Suppressor macrophage (primary cell): ENCODE measurements around the gene GPR143.
A peak's percentile ranks its signal among the peaks of the same experiment; 100 is the strongest.

ENCODE experiments used
- DNase-seq, 4 experiments: peaks; one replicate each; pipeline ENCODE4 v3.0.0-alpha.2; 2020 to 2022

Gene GPR143

DNA sequence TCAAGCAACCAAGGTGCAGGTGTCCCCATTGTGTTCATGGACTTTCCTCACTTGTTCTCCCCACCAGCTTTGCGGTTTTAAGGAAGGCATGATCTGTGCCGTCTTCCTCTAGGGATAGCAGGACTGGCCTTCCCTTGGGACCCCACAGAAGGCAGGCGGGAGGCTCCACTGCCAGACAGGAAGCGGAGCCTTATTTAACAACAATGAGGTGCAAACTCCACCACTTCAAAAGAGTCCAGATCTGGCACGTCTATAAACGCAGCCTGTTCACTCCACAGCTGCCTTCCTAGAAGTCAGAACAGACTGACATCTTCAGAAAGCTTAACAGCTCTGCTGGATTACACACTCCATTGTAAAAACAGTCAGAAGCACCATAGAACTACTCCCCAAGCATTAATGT, 1.7 kb upstream of the GPR143 start:
- DNase-seq: no peak

DNA sequence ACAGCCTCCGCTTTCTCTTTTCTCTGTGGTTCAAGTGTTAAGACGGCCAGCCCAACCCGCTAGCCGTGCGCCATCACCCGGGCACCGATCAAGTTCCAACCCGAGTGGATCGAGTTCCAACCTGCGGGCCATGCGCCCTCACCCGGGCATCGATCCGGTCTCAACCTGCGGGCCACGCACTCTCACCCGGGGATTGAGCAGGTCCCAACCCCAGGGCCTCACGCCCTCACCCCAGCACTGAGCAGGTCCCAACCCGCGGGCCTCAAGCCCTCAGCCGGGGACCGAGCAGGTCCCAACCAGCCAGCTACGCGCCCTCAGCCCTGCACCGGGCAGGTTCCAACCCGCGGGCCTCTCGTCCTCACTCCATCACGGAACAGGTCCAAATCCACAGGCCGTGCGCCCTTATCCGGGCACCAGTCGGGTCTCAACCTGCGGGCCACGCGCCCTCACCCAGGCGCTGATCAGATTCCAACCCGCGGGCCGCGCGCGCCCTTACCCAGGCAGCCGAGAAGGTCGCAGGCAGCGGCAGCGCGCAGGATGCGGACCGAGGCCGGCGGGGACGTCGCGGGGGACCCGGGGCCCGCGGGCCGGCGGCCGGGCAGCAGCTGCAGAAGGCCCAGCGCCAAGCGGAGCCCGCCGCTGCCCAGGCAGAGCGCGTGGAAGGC, 443 bp downstream of the GPR143 start:
- no peak for DNase-seq

DNA sequence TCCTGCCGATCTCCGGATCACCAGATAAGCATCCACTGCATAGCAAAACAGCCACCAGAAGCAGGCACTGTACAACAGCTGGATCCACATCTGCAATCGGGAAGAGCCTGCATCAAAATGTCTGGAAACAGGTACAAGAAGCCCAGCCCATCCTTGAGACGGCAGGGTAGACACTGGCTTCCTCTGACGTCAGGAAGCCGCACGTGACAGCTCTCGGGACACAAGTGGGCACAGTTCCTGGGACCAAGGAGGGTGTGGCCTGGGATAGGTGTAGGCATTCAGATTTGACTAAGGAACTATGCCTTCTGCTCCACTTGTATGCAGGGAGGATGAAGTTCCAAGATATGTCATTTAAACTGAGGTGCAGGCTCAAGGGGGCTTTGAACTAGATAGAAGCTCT, 6.3 kb downstream of the GPR143 start:
- no peak for DNase-seq

DNA sequence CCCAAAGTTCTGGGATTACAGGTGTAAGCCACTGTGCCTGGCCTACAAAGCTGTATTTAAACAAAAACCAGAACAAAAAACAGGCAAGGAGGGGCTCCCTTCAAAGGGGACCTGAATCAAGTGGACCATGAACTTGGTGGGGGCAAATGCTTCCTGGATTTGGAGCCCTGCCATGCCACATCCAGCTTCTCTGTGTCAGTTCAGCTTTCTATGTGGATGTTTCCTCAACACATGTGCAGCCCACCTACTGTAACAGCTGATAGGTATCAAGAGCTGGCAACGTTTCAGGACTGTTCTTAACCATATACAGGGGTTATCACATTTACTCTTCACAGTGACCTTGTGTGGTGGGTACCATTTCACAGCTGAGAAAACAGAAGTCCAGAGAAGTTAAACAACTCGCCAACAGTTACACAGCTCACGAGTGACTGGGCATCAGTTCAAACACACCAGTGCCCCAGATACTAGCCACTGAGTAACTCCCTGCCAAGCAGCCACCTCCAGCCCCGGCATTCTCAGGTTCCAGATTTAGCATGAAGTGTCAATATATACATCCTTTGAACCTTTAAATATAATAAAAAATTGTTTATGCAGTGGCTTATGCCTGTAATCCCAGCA, 7.5 kb downstream of the GPR143 start:
- no peak for DNase-seq

DNA sequence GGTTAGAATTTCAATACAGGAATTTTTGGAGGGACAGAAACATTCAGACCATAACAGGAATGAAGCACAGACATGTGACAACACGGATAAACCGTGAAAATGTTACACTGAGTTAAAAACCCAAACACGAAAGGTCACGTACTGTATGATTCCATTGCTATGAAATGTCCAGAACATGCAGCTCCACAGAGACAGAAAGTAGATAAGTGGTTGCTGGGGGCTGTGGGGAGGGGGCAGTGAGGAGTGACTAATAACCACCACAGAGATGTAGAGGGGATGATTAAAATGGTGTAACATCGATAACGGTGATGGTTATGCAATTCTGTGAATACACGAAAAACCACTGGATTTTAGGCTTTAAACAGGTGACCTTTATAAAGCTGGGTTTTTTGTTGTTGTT, 8.3 kb downstream of the GPR143 start:
- no peak for DNase-seq

DNA sequence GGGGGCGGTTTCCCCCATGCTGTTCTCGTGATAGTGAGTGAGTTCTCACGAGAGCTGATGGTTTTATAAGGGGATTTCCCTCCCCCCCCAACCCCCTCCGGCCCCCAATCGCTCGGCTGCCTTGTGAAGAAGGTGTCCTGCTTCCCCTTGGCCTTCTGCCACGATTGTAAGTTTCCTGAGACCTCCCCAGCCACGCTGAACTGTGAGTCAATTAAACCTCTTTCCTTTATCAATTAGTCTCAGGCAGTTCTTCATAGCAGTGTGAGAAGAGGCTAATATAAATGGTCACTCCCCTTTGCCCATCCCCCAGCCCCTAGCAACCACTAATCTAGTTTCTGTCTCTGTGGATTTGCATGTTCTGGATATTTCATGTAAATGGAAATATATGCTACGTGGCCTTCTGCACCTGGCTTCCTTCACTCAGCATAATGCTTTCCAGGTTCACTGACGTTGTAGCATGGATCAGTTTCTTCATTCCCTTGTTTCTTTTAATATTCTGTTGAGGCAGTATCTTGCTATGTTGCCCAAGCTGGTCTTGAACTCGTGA, 16.4 kb downstream of the GPR143 start:
- no peak for DNase-seq

DNA sequence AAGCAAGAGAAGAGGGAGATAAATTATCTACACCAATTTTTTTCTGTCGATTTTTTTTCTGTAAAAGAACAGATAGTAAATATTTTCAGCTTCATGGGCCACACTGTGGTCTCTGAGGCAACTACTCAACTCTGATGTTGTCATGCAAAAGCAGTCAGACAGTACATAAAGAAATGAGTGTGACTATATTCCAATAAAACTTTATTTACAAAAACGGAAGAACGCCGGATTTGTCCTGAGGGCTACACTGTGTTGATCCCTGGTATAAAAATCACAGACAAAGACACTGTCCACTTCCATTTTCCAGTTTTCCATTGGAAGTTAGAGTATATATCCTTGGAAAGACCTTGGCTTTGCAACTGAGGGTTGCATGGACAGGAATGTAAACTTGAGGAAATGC, 18.0 kb downstream of the GPR143 start:
- DNase-seq: no peak

DNA sequence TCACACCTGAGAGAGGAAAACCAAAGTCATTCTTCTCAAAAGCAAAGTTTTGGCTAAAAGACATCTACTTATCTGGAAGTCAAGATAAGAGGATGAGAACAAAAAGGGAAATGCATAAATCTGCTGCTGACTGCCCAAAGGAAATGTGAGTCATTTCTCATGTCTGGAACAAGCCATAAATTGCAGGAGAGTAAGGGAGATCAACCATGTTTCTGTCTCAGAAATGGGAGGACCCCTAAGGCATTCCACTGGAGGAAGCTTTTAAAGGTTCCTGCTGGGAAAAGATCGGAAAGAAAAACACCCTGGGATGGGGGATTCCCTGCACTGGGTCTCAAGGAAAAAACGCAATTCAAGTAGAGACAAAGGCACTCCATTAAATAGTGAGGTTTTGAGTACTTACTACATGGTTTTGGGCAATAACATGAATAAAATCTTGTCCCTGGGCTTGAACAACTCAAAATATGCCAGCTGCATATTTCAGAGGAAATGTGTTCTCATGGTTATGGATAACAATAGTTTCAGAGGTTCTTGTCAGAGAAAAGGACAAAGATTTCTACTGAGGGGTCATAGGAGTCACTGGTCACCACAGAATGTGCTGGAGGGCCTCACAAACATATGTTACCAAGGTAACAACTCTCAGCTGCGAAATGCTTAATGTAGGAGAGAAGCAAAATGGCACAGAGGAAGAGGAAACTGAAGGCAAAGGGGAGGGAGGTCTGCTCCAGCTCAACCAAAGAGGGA, 19.3 kb downstream of the GPR143 start:
- peak in 2 of 4 experiments; percentile 25 to 26 for DNase-seq

DNA sequence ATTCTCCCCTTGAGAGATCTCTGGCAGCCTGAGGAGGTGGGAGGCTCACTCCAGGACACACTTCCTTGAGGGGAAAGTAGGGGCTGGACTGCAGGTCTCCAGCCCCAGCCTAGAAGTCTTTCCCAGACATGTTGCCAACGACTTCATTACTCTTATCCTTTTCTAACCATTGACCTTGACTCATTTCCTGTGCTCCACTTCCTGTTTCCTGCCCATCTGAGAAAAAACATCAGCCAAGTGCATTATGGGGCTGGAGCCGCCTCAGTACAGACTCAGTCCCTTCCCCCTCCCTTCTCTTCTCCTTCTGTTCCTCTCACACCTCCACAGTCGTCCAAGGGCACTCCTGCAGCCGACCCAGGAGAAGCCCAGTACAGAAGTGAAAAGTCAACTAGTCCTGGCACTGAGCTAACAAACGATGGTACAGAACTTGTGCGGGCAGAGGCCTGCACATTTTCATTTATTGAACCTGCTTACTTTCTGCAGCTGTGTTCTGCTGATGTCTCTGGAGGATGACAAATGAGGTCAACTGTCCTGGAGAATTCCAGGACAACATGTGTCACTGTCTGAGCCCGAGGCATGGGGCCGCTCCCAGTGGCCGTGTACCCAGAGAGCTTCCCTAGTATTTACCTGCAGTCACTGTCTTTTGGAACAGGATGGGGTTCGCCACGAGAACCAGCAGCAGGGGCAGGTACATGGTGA, 20.1 kb downstream of the GPR143 start:
- DNase-seq: peak in 3 of 4 experiments; percentile 6 to 18 (median 10)

DNA sequence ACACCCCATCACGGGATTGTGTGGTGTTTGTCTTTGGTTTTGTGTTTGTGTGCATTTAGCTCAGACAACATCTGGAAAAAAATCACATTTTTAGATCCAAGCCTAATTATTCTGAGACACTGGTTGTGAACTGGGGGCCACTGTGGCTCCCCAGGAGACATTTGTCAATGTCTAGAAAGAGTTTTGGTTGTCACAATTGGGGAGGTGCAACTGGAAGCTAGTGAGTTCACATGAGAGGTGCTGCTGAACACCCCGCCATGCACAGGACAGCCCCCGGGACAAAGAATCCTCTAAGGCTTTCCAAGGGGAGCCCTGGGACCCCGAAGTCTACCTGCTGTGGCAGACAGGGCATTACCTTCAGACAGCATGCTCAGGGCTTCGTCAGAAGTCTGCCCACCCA, 26.5 kb downstream of the GPR143 start:
- no peak for DNase-seq

DNA sequence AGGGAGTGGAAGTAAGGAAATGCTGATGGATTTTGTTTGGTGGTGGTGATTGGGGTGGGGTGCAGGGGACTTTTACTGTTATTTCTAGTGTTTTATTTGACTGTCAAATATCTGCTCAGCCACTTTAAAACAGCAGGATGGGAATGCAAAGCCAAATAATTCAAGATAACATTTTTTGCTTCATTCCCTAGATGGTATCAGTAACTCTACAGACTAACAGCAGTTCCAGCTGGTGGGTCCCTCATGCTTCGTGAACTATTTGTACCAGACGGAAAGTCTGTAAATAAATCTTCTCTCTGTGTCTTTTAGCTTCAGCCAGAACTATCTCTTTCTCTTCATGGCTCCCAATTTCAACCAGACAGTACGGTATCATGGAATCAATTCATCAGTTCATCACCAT, 27.5 kb downstream of the GPR143 start:
- no peak for DNase-seq

DNA sequence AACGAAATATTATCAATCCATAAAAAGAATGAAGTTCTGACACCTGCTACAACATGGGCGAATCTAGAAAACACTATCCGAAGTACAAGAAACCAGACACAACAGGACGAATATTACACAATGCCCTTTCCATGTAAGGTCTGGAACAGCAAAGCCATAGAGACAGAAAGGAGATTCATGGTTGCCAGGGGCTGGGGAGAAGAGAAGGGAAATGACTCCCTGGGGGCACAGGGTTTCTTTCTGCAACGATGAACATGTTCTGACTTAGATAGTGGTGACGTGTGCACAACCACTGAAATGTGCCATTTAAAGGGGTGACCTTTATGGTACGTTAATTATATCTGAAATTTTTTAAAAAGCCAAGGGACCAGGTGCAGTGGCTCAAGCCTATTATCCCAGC, 28.3 kb downstream of the GPR143 start:
- no peak for DNase-seq

DNA sequence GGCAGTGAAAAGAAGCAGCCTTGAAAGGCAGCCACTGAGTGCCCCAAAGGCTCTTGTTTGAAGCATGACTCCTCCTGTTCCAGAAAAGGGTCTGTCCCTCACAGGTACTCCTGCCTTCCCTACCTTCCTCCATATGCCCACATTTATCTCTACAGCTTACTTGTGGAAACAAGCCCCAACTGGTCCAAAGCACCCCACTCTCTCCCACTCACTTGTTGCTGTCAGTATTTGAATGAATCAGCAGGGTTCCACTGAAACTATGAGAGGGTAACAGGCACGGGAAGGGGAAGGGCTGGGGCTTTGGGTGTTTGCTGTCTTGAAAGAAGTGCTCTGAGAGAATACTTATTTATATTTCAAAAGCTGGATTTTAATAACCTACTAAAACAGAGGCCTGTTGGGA, 34.9 kb downstream of the GPR143 start:
- DNase-seq: no peak

DNA sequence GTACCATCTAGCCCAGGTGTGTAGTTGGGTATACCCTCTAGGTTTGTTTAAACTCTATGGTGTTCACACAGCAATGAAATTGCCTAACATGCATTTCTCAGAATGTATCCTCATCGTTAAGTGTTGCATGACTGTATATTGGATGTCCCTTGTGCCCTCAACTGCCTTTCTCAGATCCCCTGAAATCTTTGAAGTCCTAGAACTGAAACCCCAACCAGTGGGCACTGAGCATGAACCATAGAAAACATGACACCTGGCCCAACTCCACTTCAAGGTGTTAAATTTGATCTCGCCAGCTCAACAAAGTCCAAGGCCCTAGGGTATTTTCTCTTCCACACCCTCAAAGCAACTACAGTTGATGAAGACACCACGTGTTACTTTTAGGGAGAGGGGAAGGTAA, 35.6 kb downstream of the GPR143 start:
- no peak for DNase-seq

DNA sequence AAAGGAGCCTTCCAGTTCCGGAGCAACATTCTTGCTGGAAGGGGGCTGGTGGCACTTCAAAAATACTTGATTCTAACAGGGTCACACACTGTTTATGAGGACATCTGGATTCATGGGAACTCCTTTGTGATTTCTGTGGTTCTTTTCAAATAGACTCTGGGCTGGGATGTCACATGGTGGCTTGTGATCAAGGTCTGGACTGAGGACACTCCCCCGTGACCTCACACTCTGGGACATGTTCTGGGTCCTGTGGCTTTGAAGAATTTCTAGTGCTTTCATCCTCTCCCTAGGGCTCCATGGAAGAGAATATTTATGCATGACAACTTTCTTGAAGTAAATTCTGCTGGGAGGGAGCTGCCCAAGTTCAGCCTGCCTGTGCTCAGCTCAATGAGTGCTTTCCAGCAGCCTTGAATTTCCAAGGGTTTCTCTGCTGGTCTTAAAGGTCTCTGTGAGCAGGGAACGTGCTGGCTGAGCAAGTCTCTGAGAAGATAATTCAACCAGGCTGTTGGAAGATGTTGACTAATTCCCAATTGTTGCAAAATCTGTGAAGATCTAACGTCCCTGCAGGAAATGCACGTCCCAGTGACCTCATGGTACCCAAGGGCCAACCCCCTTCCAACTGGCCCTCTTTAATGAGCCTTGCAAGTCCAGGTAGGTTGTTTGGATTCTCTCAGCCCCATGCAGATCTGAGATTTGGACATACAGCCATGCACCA, 36.3 kb downstream of the GPR143 start:
- DNase-seq: no peak

DNA sequence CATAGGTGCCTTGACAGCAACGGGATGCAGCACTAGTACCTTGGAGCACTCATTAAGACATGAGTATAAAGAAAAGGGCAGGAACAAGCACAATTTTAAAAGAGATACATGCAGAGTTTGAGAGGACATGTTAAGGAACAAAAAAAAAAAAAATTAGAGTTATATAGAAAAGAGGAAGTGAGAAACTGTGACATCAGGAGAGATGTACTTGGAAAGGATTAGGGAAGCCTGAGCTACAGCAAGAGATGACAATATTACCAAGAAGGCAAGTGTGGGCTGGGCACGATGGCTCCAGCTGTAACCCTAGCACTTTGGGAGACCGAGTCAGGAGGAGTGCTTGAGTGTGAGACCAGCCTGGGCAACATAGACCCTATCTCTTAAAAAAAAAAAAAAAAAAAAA, 37.4 kb downstream of the GPR143 start:
- DNase-seq: peak; percentile 2 to 64 (median 38)

DNA sequence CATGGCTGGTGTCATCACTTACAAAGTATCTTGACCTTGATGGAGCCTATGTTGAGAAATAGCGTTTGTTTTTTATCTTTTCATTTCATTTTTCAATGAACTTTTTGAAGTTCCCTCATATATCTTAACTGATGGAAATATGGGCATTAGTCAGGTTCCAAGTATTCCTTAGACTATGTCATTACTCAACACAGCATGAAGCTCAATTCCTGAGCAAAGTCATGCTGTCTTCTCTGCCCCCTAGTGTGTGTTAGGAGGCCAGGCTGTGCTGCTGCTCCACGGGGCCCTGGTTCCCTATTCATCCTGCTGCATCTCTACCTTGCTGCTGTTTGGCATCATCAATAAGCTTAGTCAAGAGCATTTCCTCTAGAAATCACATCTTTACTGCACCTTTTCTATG, 40.9 kb downstream of the GPR143 start:
- DNase-seq: no peak

DNA sequence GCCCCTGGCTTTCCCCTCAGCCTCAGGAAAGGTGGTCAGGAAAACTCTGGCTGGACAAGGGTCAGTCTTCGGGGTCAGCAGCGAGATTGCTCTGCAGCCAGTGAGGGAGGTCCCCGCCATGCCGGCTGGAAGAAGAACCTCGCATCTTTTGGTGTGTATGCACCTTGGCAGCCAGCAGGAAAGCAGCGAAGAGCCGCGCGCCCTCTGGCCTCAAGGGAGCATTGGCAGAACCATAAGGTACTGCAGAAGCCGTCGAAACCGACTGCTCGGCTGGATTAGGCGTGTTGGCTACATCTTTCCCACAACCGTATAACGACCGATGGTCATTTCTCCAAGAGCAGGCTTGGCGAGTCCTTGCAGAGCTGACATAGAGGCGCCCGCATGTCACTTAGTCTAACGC, 48.3 kb downstream of the GPR143 start:
- DNase-seq: no peak

DNA sequence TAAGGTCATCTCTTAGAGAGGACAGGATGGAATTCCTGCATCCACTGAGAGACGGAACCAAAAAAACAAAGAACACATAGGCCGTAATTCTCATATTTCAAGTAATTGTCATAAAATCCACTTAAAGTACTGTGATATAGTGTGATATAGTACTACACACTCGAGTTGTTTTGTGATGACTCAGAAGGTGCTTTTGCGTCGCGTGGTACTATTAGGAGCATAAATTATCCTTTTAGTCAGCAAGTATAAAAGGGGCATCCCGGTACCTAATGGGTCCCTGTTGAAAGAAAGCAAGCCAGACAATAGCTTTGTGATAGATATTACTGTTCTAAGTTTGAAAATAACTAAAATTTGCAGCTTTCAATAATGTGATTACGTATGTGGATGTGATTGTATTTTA, 55.3 kb downstream of the GPR143 start:
- DNase-seq: no peak

DNA sequence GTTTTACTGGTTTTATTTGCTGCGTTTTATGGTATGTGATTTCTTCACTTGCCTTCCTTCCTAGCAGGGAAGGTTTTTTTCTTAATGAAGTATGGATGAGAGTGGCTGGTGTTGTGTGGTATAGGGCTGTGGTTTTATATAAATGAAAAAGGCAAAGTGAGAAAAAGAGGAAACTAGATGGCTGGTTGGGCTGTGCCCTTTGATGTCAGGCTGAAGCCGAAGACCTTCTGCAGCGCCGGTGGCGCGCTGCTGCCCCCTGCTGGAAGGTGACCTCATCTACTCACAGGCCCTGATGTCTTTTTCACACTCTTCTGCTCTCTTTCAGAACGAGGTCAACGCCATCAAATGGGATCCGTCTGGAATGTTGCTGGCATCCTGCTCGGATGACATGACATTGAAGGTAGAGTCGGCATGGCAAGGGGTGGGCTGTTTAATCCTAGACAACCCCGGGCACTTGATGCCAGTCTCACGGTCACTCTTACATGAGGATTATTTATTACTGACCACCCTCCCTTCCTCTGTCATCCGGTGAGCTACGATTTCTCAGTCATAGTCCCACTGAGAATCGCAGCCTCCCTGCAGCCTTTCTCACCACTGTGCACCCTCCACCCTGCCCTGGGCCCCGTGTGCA, 56.6 kb downstream of the GPR143 start:
- DNase-seq: peak; percentile 78 to 89 (median 86)

DNA sequence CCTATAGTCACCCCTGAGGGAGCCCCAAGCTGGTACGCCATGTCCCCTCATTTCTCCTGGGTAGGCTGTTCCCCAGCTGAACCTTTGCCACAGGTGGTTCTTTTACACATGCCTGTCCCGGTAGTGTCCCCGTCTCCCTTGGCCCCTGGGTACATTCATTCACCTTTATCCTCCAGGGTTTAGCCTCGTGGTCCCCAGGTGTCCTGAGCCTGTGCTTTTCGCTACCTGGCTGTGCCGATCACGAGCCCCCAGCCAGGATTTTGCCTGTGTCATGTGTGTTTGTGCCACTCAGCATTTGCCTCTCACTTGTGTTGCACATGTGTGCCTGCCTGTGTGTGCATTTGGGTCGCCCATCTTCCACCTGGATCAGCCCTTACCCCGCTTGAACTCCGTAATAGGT, 57.6 kb downstream of the GPR143 start:
- no peak for DNase-seq
